Right lobe of liver (tissue), 6 donors: ENCODE results near the gene LIN28B. TPM values are rescaled to one million over a fixed set of nuclear protein-coding genes. Genes with fewer than 3 reads are reported as not detected.
"Not testable (repeated sequence)": the region's sequence is repeated elsewhere in the genome, so short reads cannot be mapped to it uniquely, and the experiment has no call there.

Source experiments
- ATAC-seq, 4 donors: fragments of 200-7000 bp; cut with Tn5 transposase; one replicate each; pipeline ENCODE4 v1.9.1; 2020; ENCODE audit warnings: mild to moderate bottlenecking in 4 of 4, moderate library complexity in 4 of 4
- DNase-seq, 3 donors: peaks; one replicate each; pipeline ENCODE4 v3.0.0-alpha.2; 2020
- H3K27ac ChIP-seq, 3 donors: fragments of 200-600 bp; one replicate each; pipeline ENCODE4 v1.8.0; 2022
- H3K27me3 ChIP-seq, 2 donors: fragments of 200-600 bp; one replicate each; pipeline ENCODE4 v1.8.0; 2022
- H3K36me3 ChIP-seq, 4 donors: fragments of 200-600 bp; sonication (generic) in 1 of 4; one replicate each; pipeline versions ENCODE4 v1.5.1 to v1.8.0; 2017 to 2022; ENCODE audit warnings: control low read depth in 1 of 4
- H3K4me1 ChIP-seq, 4 donors: fragments of 200-600 bp; sonication (generic) in 1 of 4; one replicate each; pipeline versions ENCODE4 v1.5.1 to v1.8.0; 2017 to 2022; ENCODE audit warnings: control low read depth in 1 of 4
- H3K4me3 ChIP-seq, 3 donors: fragments of 200-600 bp; one replicate each; pipeline ENCODE4 v1.8.0; 2022
- H3K9me3 ChIP-seq, 4 donors: fragments of 200-600 bp; sonication (generic) in 1 of 4; one replicate each; pipeline versions ENCODE4 v1.5.1 to v1.8.0; 2017 to 2022; ENCODE audit warnings: control low read depth in 1 of 4
- CTCF ChIP-seq, 4 donors: fragments of 200-600 bp in 3 of 4; fragments of 450-650 bp in 1 of 4; IDR thresholded peaks; one replicate each; pipeline versions ENCODE4 v1.5.1 to v1.8.0; 2016 to 2022; ENCODE audit warnings: antibody characterized with exemption in 4 of 4, mild to moderate bottlenecking in 2 of 4
- POLR2A ChIP-seq: fragments of 450-650 bp; IDR thresholded peaks from one replicate; pipeline ENCODE4 v1.6.1; 2017; ENCODE audit warnings: antibody characterized with exemption, mild to moderate bottlenecking
- whole genome bisulfite sequencing: methylation state at CpG from one replicate; pipeline ENCODE4 v1.1.6; 2018; ENCODE audit warnings: low coverage, low lambda C conversion rate; ENCODE audit not compliant: insufficient coverage; ENCODE audit errors: missing lambda C conversion rate; 5-methylcytosine and 5-hydroxymethylcytosine counted together
- intact Hi-C, 2 donors: fragments of 100-400 bp; cut with DNase I; formaldehyde crosslinking; loops; one replicate each; pipeline versions ENCODE4 v1.11.2 to v1.14.1; 2022
- total RNA-seq, 6 experiments: library from RNA; depleted of rRNA in 2 of 6; stranded (reverse); fragments of >200 nt in 2 of 6; fragmentation: NEBNext Ultra II Directional in 3 of 6; extraction: Animal tissue kit (Norgen Biotek cat#: 25700) in 3 of 6; gene quantifications; one replicate each; pipeline versions ENCODE4 v1.1.0 to v1.2.4, GENCODE V29; 2016 to 2023
- donor health status: DM: no; HTN: yes; CAD: no.
- donor health status: DM: no; HTN: no; CAD: no.
- donor health status: DM: no; HTN: no; CAD: no.
- donor health status: DM: no; HTN: yes; CAD: no.
- donor health status: DM: no; HTN: yes; CAD: no.

The LIN28B gene
- total RNA-seq, 6 experiments from 2014 or later = not detected

DNA sequence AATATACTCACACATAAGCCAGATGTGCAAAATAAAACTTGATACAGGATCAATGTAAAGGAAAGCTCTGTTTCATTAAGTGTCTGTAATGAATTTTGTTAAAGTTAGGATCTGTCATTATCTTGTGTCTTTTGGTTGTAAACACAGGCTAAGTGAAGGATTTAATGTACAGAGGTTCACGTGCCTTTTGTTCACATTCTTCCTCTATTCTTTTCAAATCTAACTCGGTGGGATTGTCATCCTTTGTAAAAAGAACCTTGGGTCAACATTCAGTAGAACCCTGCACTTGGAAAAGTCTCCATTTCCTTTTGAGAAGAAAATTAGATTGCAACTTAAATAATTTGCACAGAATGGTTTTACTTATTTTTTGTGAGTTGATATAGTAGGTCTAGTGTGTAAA is 7.7 kb upstream of the LIN28B start:
- Histone ChIP-seq H3K4me3 (no peak overlapping the region), H3K27ac (no peak overlapping the region), H3K4me1 (no peaks in the 10 kb centered on the region), H3K36me3 (no peaks in the 10 kb centered on the region), H3K9me3 (no peaks in the 10 kb centered on the region), H3K27me3 (peaks cover 1 to 10% of the 10 kb centered on the region in 2 donors)
- ATAC-seq (no peak), DNase-seq (no peak)
- intact Hi-C loops = no loop called here
- 26% methylated on average over 2 of the region's 2 CpGs for WGBS
- TF ChIP-seq POLR2A = no peak
- TF ChIP-seq CTCF (IDR thresholded peaks at IDR 0.05) = no peak

- WGBS = 65% methylated on average over 1 of the region's 1 CpG
- DNase-seq = no peak
- H3K9me3 ChIP-seq = no peaks in the 10 kb centered on the region
- H3K27ac ChIP-seq = no peak overlapping the region
- intact Hi-C loops = no loop called here
- no peaks in the 10 kb centered on the region for H3K36me3 ChIP-seq
- peaks cover 5 to 35% of the 10 kb centered on the region in 2 donors for H3K27me3 ChIP-seq
- no peak for ATAC-seq
- no peaks in the 10 kb centered on the region for H3K4me1 ChIP-seq
- H3K4me3 ChIP-seq = no peak overlapping the region
- no peak for TF ChIP-seq POLR2A
- TF ChIP-seq CTCF (IDR thresholded peaks at IDR 0.05) = no peak
Measured at GRCh38 chr6:104951677-104952076, 5.2 kb upstream of the LIN28B start.

- intact Hi-C loops = no loop called here
- Histone ChIP-seq H3K27ac (no peak overlapping the region), H3K4me1 (no peaks in the 10 kb centered on the region), H3K4me3 (no peak overlapping the region), H3K27me3 (peaks cover 5 to 38% of the 10 kb centered on the region in 2 donors), H3K9me3 (no peaks in the 10 kb centered on the region), H3K36me3 (no peaks in the 10 kb centered on the region)
- ATAC-seq = no peak
- DNase-seq = no peak
- WGBS = 8% methylated on average over 26 of the region's 33 CpGs
- no peak for TF ChIP-seq POLR2A
- TF ChIP-seq CTCF (IDR thresholded peaks at IDR 0.05) = no peak
Measured at GRCh38 chr6:104952911-104953399, 4.0 kb upstream of the LIN28B start.

- H3K36me3 ChIP-seq, H3K4me3 ChIP-seq, intact Hi-C loops, H3K9me3 ChIP-seq, ATAC-seq, H3K4me1 ChIP-seq, H3K27ac ChIP-seq, DNase-seq: not testable (repeated sequence)
- H3K27me3 ChIP-seq = peaks cover 5 to 38% of the 10 kb centered on the region in 2 donors
- WGBS = 6% methylated on average over 18 of the region's 22 CpGs
Measured at GRCh38 chr6:104953400-104954189, 3.3 kb upstream of the LIN28B start.

GRCh38 chr6:104954190-104954797 is 2.6 kb upstream of the LIN28B start:
- 3% methylated on average over 4 of the region's 4 CpGs for WGBS
- H3K4me3 ChIP-seq = no peak overlapping the region
- no peaks in the 10 kb centered on the region for H3K4me1 ChIP-seq
- H3K36me3 ChIP-seq = no peaks in the 10 kb centered on the region
- peaks cover 5 to 38% of the 10 kb centered on the region in 2 donors for H3K27me3 ChIP-seq
- H3K27ac ChIP-seq = no peak overlapping the region
- ATAC-seq (no peak), DNase-seq (no peak)
- no peaks in the 10 kb centered on the region for H3K9me3 ChIP-seq
- TF ChIP-seq POLR2A (no peak), CTCF (IDR thresholded peaks at IDR 0.05) (no peak)
- intact Hi-C loops = no loop called here
